Effector memory CD4-positive, alpha-beta T cell (primary cell): ENCODE measurements around the gene TWIST1.

Experiments used
- DNase-seq, 3 donors: peaks; one replicate each; pipeline ENCODE4 v3.0.0-alpha.2; 2020
- H3K27ac ChIP-seq: 2 replicates; pipeline ENCODE4 v1.7.0; 2013; ENCODE audit warnings: mild to moderate bottlenecking, low read length, moderate library complexity; ENCODE audit not compliant: insufficient read depth, poor library complexity, severe bottlenecking
- H3K27me3 ChIP-seq: replicated peaks from 2 replicates; pipeline ENCODE4 v1.7.0; 2013; ENCODE audit warnings: mild to moderate bottlenecking, low read length; ENCODE audit not compliant: insufficient read depth, control insufficient read depth, poor library complexity, severe bottlenecking
- H3K36me3 ChIP-seq: 2 replicates; pipeline ENCODE4 v1.7.0; 2013; ENCODE audit warnings: mild to moderate bottlenecking, low read length, moderate library complexity; ENCODE audit not compliant: control insufficient read depth, insufficient read depth
- H3K4me1 ChIP-seq: 2 replicates; pipeline ENCODE4 v1.7.0; 2013; ENCODE audit warnings: low read length, mild to moderate bottlenecking; ENCODE audit not compliant: control insufficient read depth, insufficient read depth, poor library complexity, severe bottlenecking
- H3K4me3 ChIP-seq: 2 replicates; pipeline ENCODE4 v1.7.0; 2013; ENCODE audit warnings: low read length, low read depth, mild to moderate bottlenecking; ENCODE audit not compliant: insufficient read depth, poor library complexity, severe bottlenecking
- H3K9me3 ChIP-seq: 2 replicates; pipeline ENCODE4 v1.7.0; 2013; ENCODE audit warnings: mild to moderate bottlenecking, low read length, moderate library complexity; ENCODE audit not compliant: control insufficient read depth

The TWIST1 gene

GRCh38 chr7:19095353-19095860 is 22.0 kb downstream of the TWIST1 start:
- Histone ChIP-seq H3K36me3 (no peaks in the 10 kb centered on the region), H3K4me1 (no peaks in the 10 kb centered on the region), H3K27me3 (no peaks in the 10 kb centered on the region), H3K9me3 (no peaks in the 10 kb centered on the region), H3K27ac (no peak overlapping the region), H3K4me3 (no peak overlapping the region)
- DNase-seq, result no peak

GRCh38 chr7:19094598-19095352 is 22.7 kb downstream of the TWIST1 start:
- H3K9me3 ChIP-seq, result no peaks in the 10 kb centered on the region
- no peak for DNase-seq
- no peaks in the 10 kb centered on the region for H3K36me3 ChIP-seq
- no peak overlapping the region for H3K27ac ChIP-seq
- no peak overlapping the region for H3K4me3 ChIP-seq
- no peaks in the 10 kb centered on the region for H3K27me3 ChIP-seq
- no peaks in the 10 kb centered on the region for H3K4me1 ChIP-seq

GRCh38 chr7:19094138-19094537 is 23.3 kb downstream of the TWIST1 start:
- Histone ChIP-seq H3K4me1 (no peaks in the 10 kb centered on the region), H3K27me3 (no peaks in the 10 kb centered on the region)

GRCh38 chr7:19091550-19092200 is 25.8 kb downstream of the TWIST1 start:
- Histone ChIP-seq H3K4me3 (no peak overlapping the region), H3K4me1 (no peaks in the 10 kb centered on the region), H3K27ac (no peak overlapping the region), H3K36me3 (no peaks in the 10 kb centered on the region), H3K27me3 (no peaks in the 10 kb centered on the region), H3K9me3 (no peaks in the 10 kb centered on the region)
- DNase-seq, result no peak

More at GRCh38 chr7:19094138-19094537, 23.3 kb downstream of the TWIST1 start:
- no peaks in the 10 kb centered on the region for H3K36me3 ChIP-seq
- no peak for DNase-seq
- H3K9me3 ChIP-seq, result no peaks in the 10 kb centered on the region
- no peak overlapping the region for H3K4me3 ChIP-seq
- no peak overlapping the region for H3K27ac ChIP-seq

- H3K27ac ChIP-seq, result no peak overlapping the region
- DNase-seq, result no peak
- no peaks in the 10 kb centered on the region for H3K27me3 ChIP-seq
- H3K36me3 ChIP-seq, result no peaks in the 10 kb centered on the region
- no peaks in the 10 kb centered on the region for H3K4me1 ChIP-seq
- no peak overlapping the region for H3K4me3 ChIP-seq
- no peaks in the 10 kb centered on the region for H3K9me3 ChIP-seq
Observed at GRCh38 chr7:19090526-19090925, 26.9 kb downstream of the TWIST1 start.

- no peaks in the 10 kb centered on the region for H3K36me3 ChIP-seq
- no peaks in the 10 kb centered on the region for H3K27me3 ChIP-seq
- no peaks in the 10 kb centered on the region for H3K9me3 ChIP-seq
- DNase-seq, result no peak
- H3K4me3 ChIP-seq, result no peak overlapping the region
- no peaks in the 10 kb centered on the region for H3K4me1 ChIP-seq
- no peak overlapping the region for H3K27ac ChIP-seq
Observed at GRCh38 chr7:19089797-19090196, 27.6 kb downstream of the TWIST1 start.

- Histone ChIP-seq H3K27me3 (no peaks in the 10 kb centered on the region), H3K4me3 (no peak overlapping the region), H3K36me3 (no peaks in the 10 kb centered on the region), H3K9me3 (no peaks in the 10 kb centered on the region), H3K27ac (no peak overlapping the region), H3K4me1 (no peaks in the 10 kb centered on the region)
- no peak for DNase-seq
Observed at GRCh38 chr7:19089378-19089777, 28.1 kb downstream of the TWIST1 start.

GRCh38 chr7:19080093-19080492 is 37.3 kb downstream of the TWIST1 start:
- H3K27ac ChIP-seq, result no peak overlapping the region
- no peak for DNase-seq
- no peaks in the 10 kb centered on the region for H3K36me3 ChIP-seq
- H3K4me1 ChIP-seq, result no peaks in the 10 kb centered on the region
- no peak overlapping the region for H3K4me3 ChIP-seq
- no peaks in the 10 kb centered on the region for H3K9me3 ChIP-seq
- H3K27me3 ChIP-seq, result no peaks in the 10 kb centered on the region

- no peaks in the 10 kb centered on the region for H3K9me3 ChIP-seq
- H3K27me3 ChIP-seq, result no peaks in the 10 kb centered on the region
- H3K4me1 ChIP-seq, result no peaks in the 10 kb centered on the region
- H3K36me3 ChIP-seq, result no peaks in the 10 kb centered on the region
- DNase-seq, result no peak
- H3K27ac ChIP-seq, result no peak overlapping the region
- no peak overlapping the region for H3K4me3 ChIP-seq
Observed at GRCh38 chr7:19079066-19079465, 38.4 kb downstream of the TWIST1 start.

GRCh38 chr7:19069842-19070241 is 47.6 kb downstream of the TWIST1 start:
- H3K27me3 ChIP-seq, result no peaks in the 10 kb centered on the region
- H3K36me3 ChIP-seq, result no peaks in the 10 kb centered on the region
- no peak for DNase-seq
- no peaks in the 10 kb centered on the region for H3K9me3 ChIP-seq
- no peaks in the 10 kb centered on the region for H3K4me1 ChIP-seq
- no peak overlapping the region for H3K27ac ChIP-seq
- no peak overlapping the region for H3K4me3 ChIP-seq
